EL (cell line): ENCODE measurements around the gene SLC5A1.
A peak's percentile ranks its signal among the peaks of the same experiment; 100 is the strongest.

Source experiments
- DNase-seq: peaks from one replicate; pipeline ENCODE4 v3.0.0-alpha.2; 2016

SLC5A1 gene

GRCh38 chr22:32052244-32052643 is 9.2 kb downstream of the SLC5A1 start:
- DNase-seq: no peak

- no peak for DNase-seq
Observed at GRCh38 chr22:32052936-32053791, 10.1 kb downstream of the SLC5A1 start.

- DNase-seq: no peak
Observed at GRCh38 chr22:32055069-32055468, 12.0 kb downstream of the SLC5A1 start.

GRCh38 chr22:32058656-32059260 is 15.7 kb downstream of the SLC5A1 start:
- DNase-seq: no peak

GRCh38 chr22:32059426-32059825 is 16.4 kb downstream of the SLC5A1 start:
- no peak for DNase-seq

- no peak for DNase-seq
Observed at GRCh38 chr22:32063701-32064100, 20.6 kb downstream of the SLC5A1 start.

- no peak for DNase-seq
Observed at GRCh38 chr22:32066820-32067219, 23.8 kb downstream of the SLC5A1 start.

GRCh38 chr22:32067613-32068012 is 24.6 kb downstream of the SLC5A1 start:
- no peak for DNase-seq

- DNase-seq: no peak
Observed at GRCh38 chr22:32069579-32070372, 26.7 kb downstream of the SLC5A1 start.

- no peak for DNase-seq
Observed at GRCh38 chr22:32073262-32073661, 30.2 kb downstream of the SLC5A1 start.

GRCh38 chr22:32073823-32074380 is 30.8 kb downstream of the SLC5A1 start:
- DNase-seq: no peak

- DNase-seq: no peak
Observed at GRCh38 chr22:32075997-32076760, 33.1 kb downstream of the SLC5A1 start.

GRCh38 chr22:32076761-32077084 is 33.7 kb downstream of the SLC5A1 start:
- no peak for DNase-seq

GRCh38 chr22:32077151-32077550 is 34.1 kb downstream of the SLC5A1 start:
- no peak for DNase-seq

GRCh38 chr22:32079130-32080089 is 36.3 kb downstream of the SLC5A1 start:
- peak; percentile 76 for DNase-seq

- peak; percentile 49 for DNase-seq
Observed at GRCh38 chr22:32080904-32081303, 37.8 kb downstream of the SLC5A1 start.

- DNase-seq: peak; percentile 6
Observed at GRCh38 chr22:32082331-32082730, 39.3 kb downstream of the SLC5A1 start.

GRCh38 chr22:32083000-32083399 is 39.9 kb downstream of the SLC5A1 start:
- DNase-seq: no peak

GRCh38 chr22:32083814-32084213 is 40.8 kb downstream of the SLC5A1 start:
- DNase-seq: no peak

- no peak for DNase-seq
Observed at GRCh38 chr22:32088084-32088483, 45.0 kb downstream of the SLC5A1 start.

GRCh38 chr22:32097018-32097417 is 54.0 kb downstream of the SLC5A1 start:
- DNase-seq: no peak
